Upper lobe of left lung (tissue), 4 donors: ENCODE measurements around the gene OPCML.

Experiments used
- EP300 ChIP-seq, 4 donors: sonication (generic); formaldehyde crosslinking; IDR thresholded peaks; one replicate each; pipeline ENCODE4 v1.5.1; 2017; ENCODE audit warnings: antibody characterized with exemption in 4 of 4, control low read depth in 2 of 4
- POLR2A ChIP-seq, 4 donors: fragments of 450-650 bp; IDR thresholded peaks; one replicate each; pipeline ENCODE4 v1.5.1; 2016 to 2017; ENCODE audit warnings: antibody characterized with exemption in 4 of 4, mild to moderate bottlenecking in 2 of 4
- POLR2AphosphoS5 ChIP-seq, 2 donors: sonication (generic); formaldehyde crosslinking; IDR thresholded peaks; one replicate each; pipeline ENCODE4 v1.5.1; 2017; ENCODE audit warnings: antibody characterized with exemption in 2 of 2
- TF ChIP-seq, protein P1 (sequence below), 6 experiments: fragments of 450-650 bp in 4 of 6; fragments of 200-600 bp in 2 of 6; sonication (generic) in 2 of 6; IDR thresholded peaks; one replicate each; pipeline ENCODE4 v1.5.1; 2016 to 2019; ENCODE audit warnings: antibody characterized with exemption in 6 of 6

- TF ChIP-seq, protein P1, sequence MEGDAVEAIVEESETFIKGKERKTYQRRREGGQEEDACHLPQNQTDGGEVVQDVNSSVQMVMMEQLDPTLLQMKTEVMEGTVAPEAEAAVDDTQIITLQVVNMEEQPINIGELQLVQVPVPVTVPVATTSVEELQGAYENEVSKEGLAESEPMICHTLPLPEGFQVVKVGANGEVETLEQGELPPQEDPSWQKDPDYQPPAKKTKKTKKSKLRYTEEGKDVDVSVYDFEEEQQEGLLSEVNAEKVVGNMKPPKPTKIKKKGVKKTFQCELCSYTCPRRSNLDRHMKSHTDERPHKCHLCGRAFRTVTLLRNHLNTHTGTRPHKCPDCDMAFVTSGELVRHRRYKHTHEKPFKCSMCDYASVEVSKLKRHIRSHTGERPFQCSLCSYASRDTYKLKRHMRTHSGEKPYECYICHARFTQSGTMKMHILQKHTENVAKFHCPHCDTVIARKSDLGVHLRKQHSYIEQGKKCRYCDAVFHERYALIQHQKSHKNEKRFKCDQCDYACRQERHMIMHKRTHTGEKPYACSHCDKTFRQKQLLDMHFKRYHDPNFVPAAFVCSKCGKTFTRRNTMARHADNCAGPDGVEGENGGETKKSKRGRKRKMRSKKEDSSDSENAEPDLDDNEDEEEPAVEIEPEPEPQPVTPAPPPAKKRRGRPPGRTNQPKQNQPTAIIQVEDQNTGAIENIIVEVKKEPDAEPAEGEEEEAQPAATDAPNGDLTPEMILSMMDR (IDR thresholded peaks at IDR 0.05) = no peak
- TF ChIP-seq EP300 (IDR thresholded peaks at IDR 0.05) (no peak), POLR2AphosphoS5 (IDR thresholded peaks at IDR 0.05) (no peak), POLR2A (IDR thresholded peaks at IDR 0.05) (no peak)
These were observed 621.1 kb downstream of the OPCML start for GRCh38 chr11:132911186-132911585.
